Adrenal gland (tissue), 5 donors: ENCODE data around the gene GREM2.

Experiments
- CTCF ChIP-seq, 6 experiments: fragments of 450-650 bp in 4 of 6; fragments of 200-600 bp in 2 of 6; sonication (generic) in 1 of 6; IDR thresholded peaks; 1 replicate in 5 of 6; 2 replicates in 1 of 6; pipeline versions ENCODE4 v1.5.1 to v1.8.0; 2016 to 2021; ENCODE audit warnings: antibody characterized with exemption in 6 of 6, mild to moderate bottlenecking in 2 of 6, moderate library complexity in 1 of 6
- POLR2A ChIP-seq, 2 donors: fragments of 450-650 bp; IDR thresholded peaks; one replicate each; pipeline ENCODE4 v1.6.1; 2017; ENCODE audit warnings: antibody characterized with exemption in 2 of 2, mild to moderate bottlenecking in 2 of 2, moderate library complexity in 1 of 2
- donor health status: DM: no; HTN: no; CAD: no.

- TF ChIP-seq CTCF (IDR thresholded peaks at IDR 0.05): no peak
- no peak for TF ChIP-seq POLR2A (IDR thresholded peaks at IDR 0.05)
These were observed 20.9 kb downstream of the GREM2 start for GRCh38 chr1:240591078-240591477.
